NCI-H69 (cell line): ENCODE data around the gene ARSI.
"Not testable (repeated sequence)": the region's sequence is repeated elsewhere in the genome, so short reads cannot be mapped to it uniquely, and the experiment has no call there.

Source experiments
- DNase-seq: peaks from one replicate; lab custom pipeline; 2025; lab: John Stamatoyannopoulos, UW

Gene ARSI

GRCh38 chr5:150265870-150266383 lies 36.8 kb downstream of the ARSI start:
- DNase-seq: no peak

GRCh38 chr5:150264667-150265603 lies 37.8 kb downstream of the ARSI start:
- no peak for DNase-seq

- peak; percentile 47 for DNase-seq
Observed at GRCh38 chr5:150263801-150264621, 38.7 kb downstream of the ARSI start.

DNA sequence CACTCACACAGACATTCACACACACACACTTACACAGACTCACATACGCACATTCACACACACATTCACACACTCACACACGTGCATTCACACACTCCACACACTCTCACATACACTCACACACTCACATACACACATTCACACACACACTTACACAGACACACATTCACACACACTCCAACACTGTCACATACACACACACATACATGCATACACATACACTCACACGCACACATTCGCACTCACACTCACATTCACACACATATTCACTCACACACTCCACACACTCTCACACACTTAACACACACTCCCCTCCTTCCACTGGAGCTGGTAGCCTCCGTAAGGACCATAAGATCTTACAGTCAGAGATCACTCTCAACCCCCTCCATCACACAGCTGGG lies 39.3 kb downstream of the ARSI start:
- DNase-seq: no peak

- DNase-seq: no peak
Observed at GRCh38 chr5:150262502-150262901, 40.2 kb downstream of the ARSI start.

DNA sequence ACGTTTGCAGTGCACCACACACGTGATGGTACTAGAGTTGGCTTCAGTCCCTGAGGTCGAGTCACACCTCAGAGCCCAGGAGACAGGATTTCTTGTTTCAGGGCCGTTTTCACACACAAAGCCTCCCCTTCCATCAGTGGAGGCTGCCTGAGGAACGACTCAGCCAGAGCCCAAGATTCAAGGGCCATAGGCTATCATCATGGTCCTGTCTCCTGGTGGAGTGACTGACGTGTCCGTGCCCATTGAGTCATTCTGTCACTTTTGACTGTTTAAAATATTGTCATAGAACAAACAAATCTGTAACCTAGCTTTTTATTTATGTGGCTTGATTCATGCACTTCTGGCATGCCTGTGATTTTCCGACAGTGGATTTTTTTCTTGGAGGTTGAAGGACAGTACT lies 41.5 kb downstream of the ARSI start:
- no peak for DNase-seq

- peak; percentile 85 for DNase-seq
Observed at GRCh38 chr5:150258130-150258529, 44.6 kb downstream of the ARSI start.

GRCh38 chr5:150257424-150257823 lies 45.3 kb downstream of the ARSI start:
- DNase-seq: no peak

DNA sequence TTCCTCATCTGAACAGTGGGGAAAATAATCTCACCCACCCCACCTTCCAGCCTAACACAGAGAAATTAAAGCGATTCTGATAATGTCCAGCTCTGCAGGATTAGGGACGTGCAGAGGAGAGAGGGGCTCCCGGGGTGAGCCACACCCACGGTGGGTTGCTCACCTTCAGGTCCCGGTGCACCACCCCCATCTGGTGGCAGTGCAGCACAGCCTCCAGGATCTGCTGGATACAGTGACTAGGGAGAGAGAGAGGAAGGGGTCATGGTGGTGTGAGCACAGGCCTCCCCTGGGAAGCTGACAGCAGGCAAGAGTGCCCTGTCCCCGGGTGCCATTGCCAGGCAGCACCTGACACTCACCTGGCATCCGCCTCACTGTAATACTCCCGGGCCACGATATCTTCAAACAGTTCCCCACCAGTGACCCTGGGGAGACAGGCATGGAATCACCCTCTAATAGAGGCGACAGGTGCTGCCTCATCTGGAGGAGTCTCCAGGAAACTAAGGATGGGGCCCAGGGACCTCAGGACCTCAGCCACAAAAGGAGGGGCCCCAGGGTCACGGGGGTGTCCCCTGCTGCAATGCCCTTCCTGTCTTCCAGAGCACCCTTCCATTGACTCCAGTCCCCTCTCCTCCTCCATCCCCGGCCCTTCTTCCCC lies 46.2 kb downstream of the ARSI start:
- DNase-seq: peak; percentile 31

GRCh38 chr5:150255659-150256409 lies 46.9 kb downstream of the ARSI start:
- DNase-seq: peak; percentile 71

DNA sequence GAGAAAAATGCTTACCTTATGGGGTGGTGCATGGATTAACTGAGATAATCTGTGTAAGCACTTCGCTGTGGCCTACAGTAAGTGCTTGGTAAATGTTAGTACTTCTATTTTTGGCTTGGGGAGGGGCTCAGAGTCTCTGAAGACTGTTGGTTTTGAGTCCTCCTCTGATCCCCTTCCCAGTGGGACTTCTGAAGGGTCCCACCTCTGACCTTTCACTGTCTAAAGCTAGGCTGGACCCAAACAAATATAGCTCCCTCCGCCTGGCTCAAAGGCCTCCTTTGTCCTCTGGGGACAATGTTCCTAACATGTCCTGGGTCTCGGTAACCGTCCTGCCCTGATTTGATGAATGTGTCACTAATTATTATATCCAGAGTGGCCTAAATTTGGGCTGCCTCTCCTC lies 47.9 kb downstream of the ARSI start:
- DNase-seq: no peak

- DNase-seq: no peak
Observed at GRCh38 chr5:150254363-150254762, 48.3 kb downstream of the ARSI start.

GRCh38 chr5:150253416-150254208 lies 49.1 kb downstream of the ARSI start:
- no peak for DNase-seq

GRCh38 chr5:150252489-150252888 lies 50.2 kb downstream of the ARSI start:
- no peak for DNase-seq

DNA sequence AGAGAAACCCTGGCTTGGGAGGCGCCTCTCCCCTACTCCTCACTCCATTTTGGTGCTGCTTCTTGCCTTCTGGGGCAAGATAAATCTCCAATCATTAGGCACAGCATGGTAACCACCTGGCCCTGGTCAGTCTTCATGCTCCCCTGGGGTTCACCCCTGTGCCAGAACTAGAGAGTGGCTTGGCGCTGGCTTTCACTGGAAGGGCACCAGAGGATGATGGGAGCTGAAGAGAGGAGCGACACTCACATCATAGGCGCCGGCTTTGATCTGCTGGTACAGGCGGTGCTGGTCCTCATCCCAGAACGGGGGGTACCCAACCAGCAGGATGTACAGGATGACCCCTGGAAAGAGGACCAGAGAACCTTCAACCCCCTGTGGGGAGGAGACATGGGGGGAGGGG lies 51.2 kb downstream of the ARSI start:
- no peak for DNase-seq

DNA sequence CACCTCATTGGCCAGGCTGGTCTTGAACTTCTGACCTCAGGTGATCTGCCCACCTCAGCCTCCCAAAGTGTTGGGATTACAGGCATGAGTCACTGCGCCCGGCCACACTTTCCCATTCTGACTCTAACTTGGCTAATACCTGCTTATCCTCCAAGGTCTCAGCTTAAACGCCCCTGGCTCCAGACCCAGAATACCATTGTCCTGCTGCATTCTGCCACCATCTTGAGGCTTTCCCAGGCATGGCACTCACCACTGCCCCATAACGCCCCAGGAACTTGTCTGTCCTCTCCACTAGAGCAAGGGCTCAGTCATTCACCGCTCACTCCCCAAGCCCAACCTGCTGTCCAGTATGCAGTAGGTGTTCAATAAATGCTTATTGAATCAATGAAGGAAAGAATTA lies 53.0 kb downstream of the ARSI start:
- no peak for DNase-seq

- no peak for DNase-seq
Observed at GRCh38 chr5:150248946-150249345, 53.8 kb downstream of the ARSI start.

GRCh38 chr5:150248493-150248892 lies 54.2 kb downstream of the ARSI start:
- not testable (repeated sequence) for DNase-seq

GRCh38 chr5:150247726-150248125 lies 55.0 kb downstream of the ARSI start:
- DNase-seq: no peak

DNA sequence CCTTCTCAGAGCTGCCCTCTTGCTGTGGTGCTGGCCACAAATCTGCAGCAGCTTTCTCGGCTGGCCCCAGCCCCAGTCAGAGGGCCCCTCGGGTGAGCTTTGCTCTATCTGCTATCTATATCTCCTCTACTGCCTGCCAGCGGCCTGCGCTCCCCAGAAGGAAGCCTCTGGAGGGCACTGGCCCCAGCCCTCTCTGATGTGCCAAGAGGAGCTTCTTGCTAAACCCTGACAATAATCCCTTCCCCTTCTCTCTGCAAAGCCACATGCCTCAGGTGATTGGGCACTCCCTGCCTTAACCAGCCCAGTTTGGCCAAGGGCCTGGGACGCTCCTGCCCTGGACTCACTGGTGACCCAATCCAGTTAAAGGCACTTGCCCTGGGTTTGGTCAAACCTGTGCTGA lies 55.9 kb downstream of the ARSI start:
- no peak for DNase-seq

- no peak for DNase-seq
Observed at GRCh38 chr5:150246429-150246828, 56.3 kb downstream of the ARSI start.
